ENCODE results near the gene PLA2G15.

The PLA2G15 gene

GRCh38 chr16:68230176-68230571, 15.0 kb upstream of the PLA2G15 start:
- Histone ChIP-seq H3K27me3 (ENCODE audit: insufficient read depth, low read length, poor library complexity) (no peaks in the 10 kb centered on the region), H3K4ac (ENCODE audit: low read depth, low read length) (no peak overlapping the region), H4K8ac (ENCODE audit: low read depth, low read length) (no peak overlapping the region), H2BK5ac (ENCODE audit: low read length) (no peak overlapping the region), H3K9ac (ENCODE audit: low read length) (no peak overlapping the region), H3K4me1 (ENCODE audit: control insufficient read depth, low read depth, low read length) (peaks cover 4% of the 10 kb centered on the region), H3K27ac (ENCODE audit: low read depth, low read length) (no peak overlapping the region), H3K56ac (ENCODE audit: low read length) (no peak overlapping the region), H3K23ac (ENCODE audit: low read length) (no peak overlapping the region), H3K36me3 (ENCODE audit: control insufficient read depth, insufficient read depth, low read length) (no peaks in the 10 kb centered on the region), H2BK120ac (ENCODE audit: low read depth, low read length) (no peak overlapping the region), H3K79me2 (ENCODE audit: control insufficient read depth, insufficient read depth, low read length) (peaks cover 4% of the 10 kb centered on the region), H3K4me2 (ENCODE audit: low read length) (no peak overlapping the region), H2BK15ac (replicated peaks; ENCODE audit: low read depth) (no peak overlapping the region), H3K79me1 (ENCODE audit: low read length) (peaks cover 2% of the 10 kb centered on the region), H3K4me3 (ENCODE audit: low read length) (no peak overlapping the region), H2AK5ac (ENCODE audit: low read length) (no peak overlapping the region), H3K18ac (ENCODE audit: low read length) (no peak overlapping the region), H4K5ac (ENCODE audit: low read length) (no peak overlapping the region)
- DNase-seq: no peak
- WGBS (ENCODE audit: extremely low coverage, insufficient coverage, low lambda C conversion rate): no CpG with 5 or more reads among the region's 9 CpGs

DNA sequence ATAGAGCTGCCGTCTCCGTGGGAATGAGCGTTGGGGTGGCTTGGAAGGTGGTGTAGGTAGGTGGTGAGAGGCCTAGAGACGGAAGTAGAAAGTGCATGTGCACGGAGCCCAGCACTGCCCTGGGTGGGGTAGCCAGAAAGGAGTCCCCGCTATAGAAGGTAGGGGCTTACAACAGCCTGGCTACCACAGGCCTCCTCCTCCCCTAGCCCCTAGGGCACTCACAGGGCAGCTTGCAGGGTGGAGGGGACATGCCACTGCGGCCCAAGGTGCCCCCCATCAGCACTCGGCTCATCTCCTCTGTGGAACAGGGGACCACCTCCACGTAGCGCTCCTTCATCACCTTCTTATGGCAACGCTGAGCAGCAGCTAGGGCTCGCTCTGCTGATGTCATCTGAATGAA, 14.2 kb upstream of the PLA2G15 start:
- no peak overlapping the region for H2BK15ac ChIP-seq (replicated peaks; ENCODE audit: low read depth)
- no peaks in the 10 kb centered on the region for H3K27me3 ChIP-seq (ENCODE audit: insufficient read depth, low read length, poor library complexity)
- H3K27ac ChIP-seq (ENCODE audit: low read depth, low read length): no peak overlapping the region
- H4K5ac ChIP-seq (ENCODE audit: low read length): no peak overlapping the region
- H3K56ac ChIP-seq (ENCODE audit: low read length): no peak overlapping the region
- no peak overlapping the region for H3K18ac ChIP-seq (ENCODE audit: low read length)
- peaks cover 2% of the 10 kb centered on the region for H3K79me1 ChIP-seq (ENCODE audit: low read length)
- H2AK5ac ChIP-seq (ENCODE audit: low read length): no peak overlapping the region
- no peaks in the 10 kb centered on the region for H3K36me3 ChIP-seq (ENCODE audit: control insufficient read depth, insufficient read depth, low read length)
- no peak overlapping the region for H4K8ac ChIP-seq (ENCODE audit: low read depth, low read length)
- H3K4me2 ChIP-seq (ENCODE audit: low read length): no peak overlapping the region
- no peak overlapping the region for H2BK120ac ChIP-seq (ENCODE audit: low read depth, low read length)
- H3K4me3 ChIP-seq (ENCODE audit: low read length): no peak overlapping the region
- H3K23ac ChIP-seq (ENCODE audit: low read length): no peak overlapping the region
- H3K4me1 ChIP-seq (ENCODE audit: control insufficient read depth, low read depth, low read length): peaks cover 4% of the 10 kb centered on the region
- H2BK5ac ChIP-seq (ENCODE audit: low read length): no peak overlapping the region
- no CpG with 5 or more reads among the region's 12 CpGs for WGBS (ENCODE audit: extremely low coverage, insufficient coverage, low lambda C conversion rate)
- no peak for DNase-seq
- H3K4ac ChIP-seq (ENCODE audit: low read depth, low read length): no peak overlapping the region
- peaks cover 4% of the 10 kb centered on the region for H3K79me2 ChIP-seq (ENCODE audit: control insufficient read depth, insufficient read depth, low read length)
- no peak overlapping the region for H3K9ac ChIP-seq (ENCODE audit: low read length)

GRCh38 chr16:68231384-68232136, 13.6 kb upstream of the PLA2G15 start:
- Histone ChIP-seq H3K27me3 (ENCODE audit: insufficient read depth, low read length, poor library complexity) (no peaks in the 10 kb centered on the region), H3K4ac (ENCODE audit: low read depth, low read length) (no peak overlapping the region), H2AK5ac (ENCODE audit: low read length) (no peak overlapping the region), H4K8ac (ENCODE audit: low read depth, low read length) (no peak overlapping the region), H3K18ac (ENCODE audit: low read length) (no peak overlapping the region), H3K79me1 (ENCODE audit: low read length) (peaks cover 2% of the 10 kb centered on the region), H3K23ac (ENCODE audit: low read length) (no peak overlapping the region), H2BK15ac (replicated peaks; ENCODE audit: low read depth) (no peak overlapping the region), H2BK120ac (ENCODE audit: low read depth, low read length) (no peak overlapping the region), H3K27ac (ENCODE audit: low read depth, low read length) (no peak overlapping the region), H3K4me3 (ENCODE audit: low read length) (no peak overlapping the region), H3K79me2 (ENCODE audit: control insufficient read depth, insufficient read depth, low read length) (peaks cover 4% of the 10 kb centered on the region), H2BK5ac (ENCODE audit: low read length) (no peak overlapping the region), H3K4me2 (ENCODE audit: low read length) (no peak overlapping the region), H3K56ac (ENCODE audit: low read length) (no peak overlapping the region), H3K4me1 (ENCODE audit: control insufficient read depth, low read depth, low read length) (peaks cover 4% of the 10 kb centered on the region), H3K36me3 (ENCODE audit: control insufficient read depth, insufficient read depth, low read length) (no peaks in the 10 kb centered on the region), H4K5ac (ENCODE audit: low read length) (no peak overlapping the region), H3K9ac (ENCODE audit: low read length) (no peak overlapping the region)
- no peak for DNase-seq
- no CpG with 5 or more reads among the region's 26 CpGs for WGBS (ENCODE audit: extremely low coverage, insufficient coverage, low lambda C conversion rate)

GRCh38 chr16:68232335-68232734, 12.8 kb upstream of the PLA2G15 start:
- Histone ChIP-seq H3K56ac (ENCODE audit: low read length) (no peak overlapping the region), H3K4me2 (ENCODE audit: low read length) (no peak overlapping the region), H3K9ac (ENCODE audit: low read length) (no peak overlapping the region), H2BK15ac (replicated peaks; ENCODE audit: low read depth) (no peak overlapping the region), H3K27ac (ENCODE audit: low read depth, low read length) (no peak overlapping the region), H2AK5ac (ENCODE audit: low read length) (no peak overlapping the region), H3K23ac (ENCODE audit: low read length) (no peak overlapping the region), H3K27me3 (ENCODE audit: insufficient read depth, low read length, poor library complexity) (no peaks in the 10 kb centered on the region), H2BK5ac (ENCODE audit: low read length) (no peak overlapping the region), H3K4me3 (ENCODE audit: low read length) (no peak overlapping the region), H4K5ac (ENCODE audit: low read length) (no peak overlapping the region), H3K18ac (ENCODE audit: low read length) (no peak overlapping the region), H3K4ac (ENCODE audit: low read depth, low read length) (no peak overlapping the region), H3K79me1 (ENCODE audit: low read length) (peaks cover 2% of the 10 kb centered on the region), H4K8ac (ENCODE audit: low read depth, low read length) (no peak overlapping the region), H2BK120ac (ENCODE audit: low read depth, low read length) (no peak overlapping the region), H3K4me1 (ENCODE audit: control insufficient read depth, low read depth, low read length) (peaks cover 4% of the 10 kb centered on the region), H3K79me2 (ENCODE audit: control insufficient read depth, insufficient read depth, low read length) (peaks cover 4% of the 10 kb centered on the region), H3K36me3 (ENCODE audit: control insufficient read depth, insufficient read depth, low read length) (no peaks in the 10 kb centered on the region)
- DNase-seq: no peak
- no CpG with 5 or more reads among the region's 16 CpGs for WGBS (ENCODE audit: extremely low coverage, insufficient coverage, low lambda C conversion rate)

GRCh38 chr16:68233085-68233834, 11.9 kb upstream of the PLA2G15 start:
- H4K5ac ChIP-seq (ENCODE audit: low read length): no peak overlapping the region
- H2BK120ac ChIP-seq (ENCODE audit: low read depth, low read length): no peak overlapping the region
- no peak overlapping the region for H2AK5ac ChIP-seq (ENCODE audit: low read length)
- no peak overlapping the region for H3K9ac ChIP-seq (ENCODE audit: low read length)
- peak overlapping the region; percentile 18 for H3K56ac ChIP-seq (ENCODE audit: low read length)
- no peak overlapping the region for H3K18ac ChIP-seq (ENCODE audit: low read length)
- no peaks in the 10 kb centered on the region for H3K27me3 ChIP-seq (ENCODE audit: insufficient read depth, low read length, poor library complexity)
- H3K79me2 ChIP-seq (ENCODE audit: control insufficient read depth, insufficient read depth, low read length): peaks cover 4% of the 10 kb centered on the region
- H3K23ac ChIP-seq (ENCODE audit: low read length): no peak overlapping the region
- H3K27ac ChIP-seq (ENCODE audit: low read depth, low read length): no peak overlapping the region
- DNase-seq: no peak
- no peak overlapping the region for H3K4me2 ChIP-seq (ENCODE audit: low read length)
- H3K4me1 ChIP-seq (ENCODE audit: control insufficient read depth, low read depth, low read length): peaks cover 4% of the 10 kb centered on the region
- WGBS (ENCODE audit: extremely low coverage, insufficient coverage, low lambda C conversion rate): no CpG with 5 or more reads among the region's 5 CpGs
- H4K8ac ChIP-seq (ENCODE audit: low read depth, low read length): no peak overlapping the region
- no peak overlapping the region for H2BK15ac ChIP-seq (replicated peaks; ENCODE audit: low read depth)
- H3K36me3 ChIP-seq (ENCODE audit: control insufficient read depth, insufficient read depth, low read length): no peaks in the 10 kb centered on the region
- no peak overlapping the region for H3K4me3 ChIP-seq (ENCODE audit: low read length)
- H2BK5ac ChIP-seq (ENCODE audit: low read length): no peak overlapping the region
- no peak overlapping the region for H3K4ac ChIP-seq (ENCODE audit: low read depth, low read length)
- peaks cover 2% of the 10 kb centered on the region for H3K79me1 ChIP-seq (ENCODE audit: low read length)
